ENCODE results near the gene GNB1. TPM values are rescaled to one million over a fixed set of nuclear protein-coding genes. Genes with fewer than 3 reads are reported as not detected.

GNB1 gene
- polyA plus RNA-seq, 1 of the 3 experiments (the other 2 are of a cell fraction), result 355 TPM

- 90% methylated on average over 15 of the region's 15 CpGs for WGBS (ENCODE audit: low lambda C conversion rate)
- Histone ChIP-seq H3K27ac (ENCODE audit: low read depth in 2 of 2, low read length in 1 of 2) (no peak overlapping the region), H3K9me2 (no peaks in the 10 kb centered on the region), H3K9me3 (no peaks in the 10 kb centered on the region), H3K79me2 (ENCODE audit: insufficient read depth) (no peaks in the 10 kb centered on the region), H3K36me3 (replicated peaks in 1 of 2; ENCODE audit: control insufficient read depth in 1 of 2, insufficient read depth in 2 of 2, low read length in 1 of 2) (peaks cover 0 to 57% of the 10 kb centered on the region in 2 experiments), H3K4me2 (no peak overlapping the region), H3K27me3 (ENCODE audit: insufficient read depth) (no peaks in the 10 kb centered on the region), H3K4me3 (ENCODE audit: low read depth in 2 of 2, low read length in 1 of 2) (no peak overlapping the region), H2AFZ (ENCODE audit: low read depth) (no peak overlapping the region), H4K20me1 (ENCODE audit: insufficient read depth) (no peaks in the 10 kb centered on the region), H3K9ac (no peak overlapping the region), H3F3A (replicated peaks; ENCODE audit: insufficient read depth) (no peaks in the 10 kb centered on the region), H3K4me1 (ENCODE audit: control insufficient read depth in 1 of 2, insufficient read depth in 2 of 2, low read depth in 1 of 2, low read length in 1 of 2) (peaks cover 0 to 4% of the 10 kb centered on the region in 2 experiments; a peak in 1 of 4 replicates)
- no peak for DNase-seq
- TF ChIP-seq USF1 (IDR thresholded peaks at IDR 0.05; ENCODE audit: borderline replicate concordance, low read depth), result no peak
- no peak for TF ChIP-seq NFIC (IDR thresholded peaks at IDR 0.05; ENCODE audit: borderline replicate concordance)
- TF ChIP-seq IRF3 (IDR thresholded peaks at IDR 0.05; ENCODE audit: low read depth, low read length), result no peak
- TF ChIP-seq JUND (IDR thresholded peaks at IDR 0.05), result no peak
- TF ChIP-seq SIN3A (IDR thresholded peaks at IDR 0.05; ENCODE audit: borderline replicate concordance, low read depth, low read length), result no peak
- no peak for TF ChIP-seq RFX5 (IDR thresholded peaks at IDR 0.05; ENCODE audit: low read length)
- TF ChIP-seq CHD2 (IDR thresholded peaks at IDR 0.05; ENCODE audit: low read length, partially characterized antibody), result no peak
- no peak for TF ChIP-seq RAD21 (IDR thresholded peaks at IDR 0.05; ENCODE audit: low read length)
- no peak for TF ChIP-seq PBX3 (IDR thresholded peaks at IDR 0.05)
- TF ChIP-seq ZBTB33 (IDR thresholded peaks at IDR 0.05; ENCODE audit: borderline replicate concordance, low read depth), result no peak
- TF ChIP-seq YY1 (IDR thresholded peaks at IDR 0.05; ENCODE audit: low read depth), result no peak
- no peak for TF ChIP-seq RXRA (IDR thresholded peaks at IDR 0.05; ENCODE audit: borderline replicate concordance, low read depth)
- TF ChIP-seq REST (IDR thresholded peaks at IDR 0.05; ENCODE audit: low read depth, low read length), result no peak
- no peak for TF ChIP-seq FOSL2 (IDR thresholded peaks at IDR 0.05; ENCODE audit: borderline replicate concordance, low read depth)
- POLR2A ChIA-PET, result no interaction called here
- CTCF ChIA-PET, result no interaction called here
Observed at GRCh38 chr1:1755852-1756251, 135.0 kb downstream of the GNB1 start.
